ENCODE data around the gene CA11.
"Not testable (repeated sequence)": the region's sequence is repeated elsewhere in the genome, so short reads cannot be mapped to it uniquely, and the experiment has no call there.

Gene CA11

DNA sequence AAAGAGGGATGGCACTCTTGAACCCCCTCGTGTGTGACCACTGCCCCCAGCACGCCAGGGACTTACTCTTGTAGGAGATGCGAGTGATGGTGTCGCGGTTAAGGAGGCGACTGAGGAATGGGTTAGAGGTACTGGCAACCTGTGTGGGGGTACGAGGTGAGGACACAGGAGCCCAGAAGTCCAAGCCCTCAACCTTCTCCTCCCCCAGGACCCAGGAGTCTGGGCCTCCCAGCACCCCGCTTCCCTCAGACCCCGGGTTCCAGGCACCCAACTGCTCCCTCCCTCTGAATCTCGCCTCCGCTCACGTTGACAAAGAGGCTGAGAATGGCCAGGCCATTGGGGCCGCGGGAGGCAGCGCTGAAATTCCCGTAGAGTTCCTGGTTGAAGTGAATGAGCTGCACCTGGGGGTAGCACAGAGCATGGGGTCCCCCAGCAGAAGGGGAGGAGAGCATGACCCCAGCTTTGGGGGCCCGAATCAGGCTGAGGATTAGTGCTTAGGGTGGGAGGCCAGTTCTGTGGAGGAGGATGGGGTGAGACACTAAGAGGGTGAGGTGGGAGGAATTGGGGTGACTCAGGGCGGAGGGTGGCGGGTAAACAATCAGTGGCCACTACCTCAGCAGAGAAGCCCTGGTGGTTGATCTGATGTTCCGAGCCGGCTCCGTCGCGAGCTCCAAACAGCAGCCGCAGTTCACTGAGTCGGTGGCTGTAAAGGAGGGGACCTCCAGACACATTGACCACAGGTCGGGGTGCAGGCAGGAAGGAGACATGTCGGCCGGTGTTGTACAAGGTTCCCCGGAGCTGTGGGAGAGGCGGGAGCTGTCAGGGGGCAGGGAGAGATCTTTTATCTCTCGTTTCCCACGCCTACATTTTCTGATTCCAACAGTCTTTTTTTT, 6.3 kb downstream of the CA11 start:
- no peak for DNase-seq

DNA sequence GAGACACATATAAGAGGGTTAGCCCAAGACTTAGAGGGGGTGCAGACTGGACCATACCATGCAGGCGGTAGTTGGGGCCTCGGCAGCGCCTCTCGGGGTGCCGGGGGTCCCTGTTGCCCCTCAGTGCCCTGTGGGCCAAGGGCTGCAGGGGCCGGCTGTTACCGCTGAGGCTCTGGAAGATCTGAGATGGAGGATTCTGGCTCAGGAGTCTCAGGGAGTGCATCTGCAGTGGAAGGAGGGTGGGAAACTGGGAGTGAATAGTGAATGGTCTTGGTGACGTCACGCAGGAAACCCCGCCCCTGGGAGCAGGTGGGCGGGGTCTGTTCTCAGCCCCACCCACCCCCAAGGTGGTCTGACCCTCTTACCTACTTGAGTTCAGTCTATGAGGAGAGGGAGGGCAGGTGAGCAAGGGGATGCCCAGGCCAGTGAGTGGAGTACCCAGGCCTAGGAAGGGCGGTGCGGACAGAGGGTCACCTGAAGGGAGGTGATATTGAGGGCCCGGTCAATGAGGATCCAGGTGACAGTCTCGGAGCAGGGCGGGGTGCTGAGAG, 7.1 kb downstream of the CA11 start:
- DNase-seq: no peak

DNA sequence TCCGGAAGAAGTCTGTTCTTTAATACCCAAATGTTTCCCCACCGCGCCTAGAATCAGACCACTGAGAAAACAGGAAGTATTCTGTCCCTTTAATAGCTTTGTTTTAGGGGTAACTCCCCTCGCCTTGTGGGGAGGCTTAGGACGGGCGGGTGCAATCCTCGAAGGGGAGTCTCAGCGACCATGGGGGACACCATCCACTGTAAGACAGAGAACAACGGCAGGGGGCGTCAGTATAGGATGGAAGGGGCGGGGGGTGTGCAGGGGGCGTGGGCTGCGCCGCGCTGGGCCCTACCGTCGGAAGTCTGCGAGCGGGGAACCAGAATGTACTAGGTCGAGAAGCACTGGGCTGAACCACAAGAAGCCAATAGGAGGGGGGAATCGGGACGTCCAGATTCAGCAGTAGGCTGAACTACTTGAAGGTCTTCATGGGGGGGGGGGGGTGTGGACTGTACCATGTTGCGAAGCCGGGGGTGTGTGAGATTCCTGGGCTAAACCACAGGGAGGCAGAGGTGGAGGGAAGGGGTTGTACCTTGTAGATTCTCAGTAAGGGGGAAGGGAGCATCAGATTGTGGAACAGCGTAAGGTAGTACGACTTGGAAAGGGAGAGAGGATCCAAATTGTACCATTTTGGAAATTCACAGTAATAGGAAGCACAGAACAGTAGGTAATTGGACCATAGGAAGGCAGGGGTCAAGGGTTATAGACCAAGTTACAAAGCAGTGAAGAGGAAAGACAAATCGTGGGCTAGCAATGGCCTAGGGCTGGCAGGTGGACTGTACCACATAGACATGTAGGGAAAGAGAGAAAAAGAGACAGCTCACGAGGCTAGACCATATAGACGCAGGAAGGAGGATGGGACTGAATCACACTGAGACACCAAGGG, 7.8 kb downstream of the CA11 start:
- peak; percentile 86 for DNase-seq

DNA sequence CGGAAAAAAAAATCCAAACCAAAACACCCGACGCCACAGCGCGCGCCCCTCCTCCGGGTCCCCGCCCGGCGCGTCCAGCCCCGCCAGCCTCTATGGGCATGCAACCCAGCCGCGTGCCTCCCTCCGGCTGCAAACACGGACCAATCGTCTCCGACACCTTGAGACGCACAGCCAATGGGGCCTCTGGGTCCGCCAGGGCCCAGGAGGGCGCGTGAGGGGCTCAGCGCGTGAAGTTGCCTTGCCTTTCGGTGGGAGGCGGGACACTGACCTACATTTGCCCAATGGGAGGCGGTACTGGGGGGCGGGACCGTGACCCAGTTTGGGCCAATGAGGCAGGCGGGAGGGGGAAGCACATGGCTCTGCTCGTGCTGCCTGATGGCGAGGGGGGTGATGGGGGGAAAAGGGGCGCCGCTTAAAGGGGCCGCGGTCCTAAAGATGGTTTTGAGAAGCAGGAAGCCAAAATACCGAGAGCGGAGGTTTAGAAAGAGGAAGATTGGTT, 8.5 kb downstream of the CA11 start:
- peak; percentile 94 for DNase-seq

DNA sequence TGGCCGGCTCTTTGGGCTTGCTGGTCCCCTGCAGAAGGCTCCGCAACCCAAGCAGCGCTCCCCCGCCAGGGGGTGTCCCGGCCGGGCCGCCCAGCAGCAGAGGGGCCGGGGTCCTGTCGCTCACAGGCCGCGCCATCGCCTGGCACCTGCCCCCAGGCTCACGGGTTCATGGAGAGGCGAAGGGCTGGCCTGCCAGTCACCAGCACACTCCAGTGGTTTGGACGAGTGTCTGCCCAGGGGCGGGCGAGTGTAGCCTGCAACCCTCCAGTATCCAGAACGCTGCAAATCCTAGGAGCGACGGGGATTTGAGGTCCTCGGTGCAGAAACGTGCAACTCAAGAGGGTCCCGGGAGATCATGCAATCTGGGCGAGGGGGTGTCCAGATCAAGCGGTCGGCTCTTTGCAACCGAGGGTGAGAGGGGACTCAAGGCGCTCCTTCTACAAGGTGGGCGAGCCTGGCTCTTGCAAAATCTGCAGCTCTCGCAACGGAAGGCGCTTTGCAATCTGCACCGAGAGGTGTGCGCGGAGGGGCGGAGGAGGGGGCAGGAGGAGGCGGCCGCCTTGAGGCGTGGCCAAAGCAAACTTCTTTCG, 9.0 kb downstream of the CA11 start, which contains the start of gene DBP:
TSS of gene DBP (minus strand) at position 521 of the 590 bp plus-strand sequence. CDS start at position 136, 385 bp downstream.
- DNase-seq: peak; percentile 58

DNA sequence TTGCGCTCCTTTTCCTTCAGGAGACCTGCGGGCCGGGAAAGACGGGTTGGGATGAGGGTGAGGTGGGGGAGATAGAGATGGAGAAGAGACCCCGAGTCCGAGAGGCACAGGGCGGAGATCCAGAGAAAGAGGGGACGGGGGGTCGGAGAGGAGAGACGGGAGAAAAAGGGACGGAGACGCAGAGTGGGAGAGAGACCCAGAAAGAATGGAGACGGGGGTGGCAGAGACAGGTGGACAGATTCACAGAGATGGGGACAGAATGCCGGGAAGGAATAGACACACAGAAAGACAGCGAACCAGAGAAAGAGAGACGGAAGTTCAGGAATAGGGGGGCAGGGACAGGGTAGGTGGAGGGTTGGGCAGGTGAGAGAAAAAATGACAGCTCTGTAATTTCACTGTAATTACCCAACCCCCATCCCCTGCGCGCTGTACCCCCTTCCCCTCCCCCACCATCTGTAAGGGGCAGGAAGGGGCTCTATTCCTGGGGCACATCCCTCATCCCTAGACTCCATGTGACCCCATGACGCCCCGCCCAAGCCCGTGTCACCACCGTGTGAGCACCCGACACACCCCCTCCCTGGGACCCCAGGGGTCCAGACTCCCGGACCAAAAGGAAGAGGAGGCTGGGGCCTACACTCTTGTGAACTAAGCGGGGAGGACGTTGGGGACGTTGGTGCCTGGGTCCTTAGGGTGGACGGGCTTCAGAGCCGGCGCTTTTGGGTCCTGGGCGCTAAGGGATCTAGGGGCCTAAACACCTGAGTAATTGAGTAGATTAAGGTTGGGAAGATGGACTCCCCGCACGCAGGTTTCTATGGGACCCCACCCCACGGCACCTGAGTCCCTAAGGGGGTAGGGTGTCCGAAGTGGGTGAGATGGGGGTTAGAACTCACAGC, 9.8 kb downstream of the CA11 start:
- DNase-seq: peak; percentile 9

DNA sequence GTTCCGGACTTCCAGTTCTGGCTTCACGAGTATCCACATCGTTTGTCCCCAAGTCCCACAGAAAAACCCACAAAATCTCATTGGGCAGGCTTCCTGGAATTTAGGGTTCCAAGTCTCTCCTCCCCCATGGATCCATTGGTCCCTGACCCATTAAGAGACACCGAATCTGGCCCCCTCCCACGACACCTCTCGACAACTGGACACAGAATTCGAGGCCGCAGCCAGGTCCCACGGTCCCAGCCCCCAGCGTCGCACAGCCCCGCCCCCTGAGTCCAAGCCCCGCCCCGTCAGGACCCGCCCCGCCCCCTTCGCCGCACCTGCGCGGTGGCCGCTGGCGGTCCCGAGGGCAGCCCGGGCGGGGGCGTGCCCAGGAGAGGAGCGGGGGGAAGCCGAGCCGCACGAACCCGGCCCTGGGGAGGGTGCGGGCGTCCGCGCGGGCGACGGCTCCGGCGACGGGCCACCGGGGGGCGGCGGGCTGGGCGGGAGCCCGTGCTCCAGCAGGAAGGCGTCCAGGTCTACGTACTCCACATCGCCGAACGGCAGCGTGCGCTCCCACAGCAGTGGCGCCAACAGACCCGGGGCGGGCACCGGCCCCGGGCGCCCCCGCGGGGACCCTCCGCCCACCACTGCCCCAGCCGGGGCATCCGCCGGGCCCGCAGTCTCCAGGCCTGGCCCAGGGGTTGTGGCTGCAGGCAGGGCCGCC, 10.6 kb downstream of the CA11 start:
- DNase-seq: peak; percentile 58

DNA sequence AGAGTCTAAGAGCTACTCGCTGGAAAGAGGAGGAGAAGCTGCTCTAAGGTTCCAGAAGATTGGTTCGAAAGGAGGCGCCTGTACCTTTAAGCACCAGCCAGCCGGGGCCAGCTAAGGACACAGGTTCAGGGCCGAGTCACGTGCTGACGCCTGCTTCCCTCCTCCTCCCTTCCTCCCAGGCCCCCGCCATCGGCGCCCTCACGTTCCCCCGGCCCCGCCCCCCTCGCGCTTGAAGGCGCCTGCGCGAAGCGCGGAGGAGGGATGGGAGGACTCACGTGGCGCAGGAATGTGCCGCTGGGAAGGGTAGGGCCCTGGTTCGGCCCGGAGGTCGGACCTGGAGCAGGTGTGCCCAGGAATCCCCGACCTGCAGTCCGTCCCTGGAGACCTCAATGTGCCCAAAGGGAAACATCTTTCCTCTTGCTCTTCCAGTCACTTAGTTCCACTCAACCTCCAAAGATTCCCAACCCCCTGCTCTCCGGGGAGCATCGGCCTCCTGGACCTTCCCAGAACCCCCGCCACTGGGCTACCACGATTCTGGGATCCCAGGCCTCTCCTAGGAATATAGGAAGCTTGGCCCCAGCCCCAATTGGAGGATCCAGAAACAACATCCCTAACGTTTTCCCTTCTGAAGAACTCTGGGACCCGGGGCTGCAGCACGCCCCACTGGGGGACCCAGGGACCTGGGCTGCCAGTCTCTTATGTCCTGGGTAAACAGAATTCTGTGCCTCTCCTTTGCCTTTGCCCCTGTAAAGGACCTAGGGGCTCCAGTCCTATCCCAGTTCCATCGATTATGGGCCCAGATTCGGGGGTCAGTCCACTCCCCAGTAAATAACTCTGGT, 11.3 kb downstream of the CA11 start:
- peak; percentile 90 for DNase-seq

DNA sequence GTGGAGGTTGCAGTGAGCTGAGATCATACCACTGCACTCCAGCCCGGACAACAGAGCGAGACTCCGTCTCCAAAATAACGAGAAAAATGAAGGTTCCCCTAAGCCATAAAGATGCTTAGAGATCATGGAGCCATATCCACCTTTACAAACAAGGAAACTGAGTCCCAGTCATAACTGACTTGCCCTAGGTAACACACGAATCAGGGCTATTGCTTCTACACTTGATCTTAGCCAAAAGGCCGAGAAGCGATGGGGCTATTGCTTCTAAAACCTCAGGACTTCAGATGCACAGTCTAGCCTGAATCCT, 12.0 kb downstream of the CA11 start:
- DNase-seq: no peak

DNA sequence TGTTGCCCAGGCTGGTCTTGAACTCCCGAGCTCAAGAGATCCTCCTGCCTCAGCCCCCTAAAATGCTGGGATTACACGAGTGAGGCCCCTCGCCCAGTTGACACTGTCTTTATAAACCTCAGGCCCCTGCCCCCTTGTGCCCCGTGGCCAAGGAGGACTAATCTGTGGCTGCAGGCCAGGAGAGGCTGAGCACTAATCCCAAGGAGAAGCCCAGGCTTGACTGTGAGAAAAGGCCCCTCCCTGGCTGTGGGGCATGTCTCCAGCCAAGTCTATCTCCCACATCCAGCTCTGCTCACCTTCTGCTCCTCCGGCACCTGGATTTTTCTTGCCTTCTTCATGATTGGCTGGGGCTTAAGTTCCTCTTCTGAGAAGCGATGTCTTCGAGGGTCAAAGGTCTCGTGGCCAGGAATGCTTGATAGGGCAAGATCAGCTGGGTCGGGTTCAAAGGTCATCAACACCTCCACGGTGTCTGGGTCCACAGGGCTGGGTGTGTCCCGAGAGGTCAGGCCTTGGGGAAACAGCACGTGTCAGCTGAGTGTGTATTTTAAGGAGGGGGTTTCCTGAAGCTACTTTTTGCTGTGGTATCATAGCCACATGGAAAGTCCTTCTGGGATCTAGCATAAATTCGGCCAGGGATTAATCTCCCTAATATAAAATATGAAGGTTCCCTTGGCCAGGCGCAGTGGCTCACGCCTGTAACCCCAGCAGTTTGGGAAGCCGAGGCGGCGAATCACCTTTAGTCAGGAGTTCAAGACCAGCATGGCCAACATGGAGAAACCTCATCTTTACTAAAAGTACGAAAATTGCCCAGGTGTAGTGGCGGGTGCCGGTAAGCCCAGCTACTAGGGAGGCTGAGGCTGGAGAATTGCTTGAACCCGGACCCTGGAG, 12.6 kb downstream of the CA11 start:
- DNase-seq: no peak

DNA sequence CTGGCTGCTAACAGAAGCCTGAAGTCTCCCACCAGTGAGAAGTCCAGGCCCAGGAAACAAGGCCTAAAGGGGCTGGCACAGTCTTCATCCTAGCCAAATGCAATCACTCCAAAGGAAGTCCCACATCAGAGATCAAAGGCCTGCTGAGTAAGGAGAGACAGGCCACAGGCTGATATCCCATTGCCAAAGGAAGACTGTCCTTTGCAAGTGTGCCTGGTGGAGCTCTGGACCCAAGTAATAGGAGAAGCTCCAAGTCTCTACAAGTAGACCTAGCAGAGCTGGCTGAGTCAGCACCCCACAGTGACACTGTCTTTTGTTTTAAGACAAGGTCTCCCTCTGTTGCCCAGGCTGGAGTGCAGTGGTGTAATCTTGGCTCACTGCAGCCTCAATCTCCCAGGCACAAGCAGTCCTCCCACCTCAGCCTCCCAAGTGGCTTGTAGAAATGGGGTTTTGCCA, 13.3 kb downstream of the CA11 start:
- DNase-seq: no peak

DNA sequence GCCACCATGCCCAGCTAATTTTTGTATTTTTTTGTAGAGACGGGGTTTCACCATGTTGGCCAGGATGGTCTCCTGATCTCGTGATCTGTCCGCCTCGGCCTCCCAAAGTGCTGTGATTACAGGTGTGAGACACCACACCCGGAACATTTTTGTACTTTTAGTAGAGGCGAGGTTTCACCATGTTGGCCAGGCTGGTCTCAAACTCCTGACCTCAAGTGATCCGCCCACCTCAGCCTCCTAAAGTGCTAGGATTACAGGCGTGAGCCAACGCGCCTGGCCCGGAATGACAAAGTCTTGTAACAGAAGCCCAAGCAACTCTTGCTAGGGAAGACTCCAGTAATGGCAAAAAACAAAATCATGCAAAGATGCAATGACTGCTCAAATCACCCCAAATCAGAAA, 13.7 kb downstream of the CA11 start:
- not testable (repeated sequence) for DNase-seq

DNA sequence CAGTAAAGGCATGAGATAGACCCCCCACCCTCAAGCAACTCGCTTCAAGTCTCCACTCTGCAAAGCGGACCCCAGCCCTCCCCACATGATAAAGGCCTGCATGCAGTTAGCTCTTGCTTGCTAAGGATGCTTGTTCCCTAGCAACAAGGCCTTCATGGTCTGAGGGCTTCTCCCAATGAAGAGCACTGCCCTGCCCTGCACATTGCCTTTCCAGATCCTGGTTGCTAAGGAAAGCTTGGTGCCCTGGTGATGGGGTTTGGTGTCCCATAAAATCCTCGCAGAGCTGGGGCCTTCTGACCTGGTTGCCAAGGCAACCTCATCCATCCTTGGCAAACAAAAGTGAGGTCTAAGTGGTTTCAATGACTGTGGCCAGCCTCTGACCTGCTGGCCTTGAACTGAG, 14.8 kb downstream of the CA11 start:
- DNase-seq: no peak

DNA sequence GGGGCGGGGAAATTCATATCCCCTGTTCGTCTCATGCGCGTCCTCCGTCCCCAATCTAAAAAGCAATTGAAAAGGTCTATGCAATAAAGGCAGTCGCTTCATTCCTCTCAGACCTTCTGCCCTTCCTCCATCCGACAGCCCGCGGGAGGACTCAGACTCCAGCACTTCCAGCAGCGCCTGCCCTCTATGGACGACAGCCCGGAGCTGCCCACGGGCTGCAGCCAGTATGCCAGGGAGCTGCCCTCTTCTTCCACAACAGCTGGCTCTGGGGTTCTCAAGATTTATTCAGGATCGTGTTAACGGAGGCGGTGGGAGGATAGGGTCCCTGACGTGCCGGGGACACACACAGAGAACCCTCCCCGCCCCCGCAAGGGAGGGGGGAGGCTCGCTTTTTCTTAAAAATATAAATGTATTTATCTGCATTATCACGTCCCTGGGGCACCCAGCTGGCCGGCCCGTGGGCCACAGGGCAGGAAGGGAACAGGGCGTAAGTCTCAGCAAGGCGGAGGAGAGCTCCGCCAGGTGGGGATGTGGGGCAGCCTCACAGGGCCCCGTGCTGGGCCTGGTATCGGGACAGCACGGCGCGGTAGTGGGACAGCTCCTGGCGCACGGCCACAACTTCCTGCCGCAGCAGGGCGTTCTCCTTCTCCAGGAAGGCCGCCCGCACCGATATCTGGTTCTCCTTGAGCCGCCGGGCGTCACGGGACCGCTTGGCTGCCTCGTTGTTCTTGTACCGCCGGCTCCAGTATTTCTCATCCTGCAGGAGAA, 15.5 kb downstream of the CA11 start:
- DNase-seq: no peak

DNA sequence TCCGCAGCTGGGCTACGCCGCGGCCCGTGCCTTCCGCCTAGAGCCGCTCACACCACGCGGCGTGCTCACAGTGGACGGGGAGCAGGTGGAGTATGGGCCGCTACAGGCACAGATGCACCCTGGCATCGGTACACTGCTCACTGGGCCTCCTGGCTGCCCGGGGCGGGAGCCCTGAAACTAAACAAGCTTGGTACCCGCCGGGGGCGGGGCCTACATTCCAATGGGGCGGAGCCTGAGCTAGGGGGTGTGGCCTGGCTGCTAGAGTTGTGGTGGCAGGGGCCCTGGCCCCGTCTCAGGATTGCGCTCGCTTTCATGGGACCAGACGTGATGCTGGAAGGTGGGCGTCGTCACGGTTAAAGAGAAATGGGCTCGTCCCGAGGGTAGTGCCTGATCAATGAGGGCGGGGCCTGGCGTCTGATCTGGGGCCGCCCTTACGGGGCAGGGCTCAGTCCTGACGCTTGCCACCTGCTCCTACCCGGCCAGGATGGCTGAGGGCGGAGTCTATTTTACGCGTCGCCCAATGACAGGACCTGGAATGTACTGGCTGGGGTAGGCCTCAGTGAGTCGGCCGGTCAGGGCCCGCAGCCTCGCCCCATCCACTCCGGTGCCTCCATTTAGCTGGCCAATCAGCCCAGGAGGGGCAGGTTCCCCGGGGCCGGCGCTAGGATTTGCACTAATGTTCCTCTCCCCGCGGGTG, 16.2 kb downstream of the CA11 start:
- no peak for DNase-seq

DNA sequence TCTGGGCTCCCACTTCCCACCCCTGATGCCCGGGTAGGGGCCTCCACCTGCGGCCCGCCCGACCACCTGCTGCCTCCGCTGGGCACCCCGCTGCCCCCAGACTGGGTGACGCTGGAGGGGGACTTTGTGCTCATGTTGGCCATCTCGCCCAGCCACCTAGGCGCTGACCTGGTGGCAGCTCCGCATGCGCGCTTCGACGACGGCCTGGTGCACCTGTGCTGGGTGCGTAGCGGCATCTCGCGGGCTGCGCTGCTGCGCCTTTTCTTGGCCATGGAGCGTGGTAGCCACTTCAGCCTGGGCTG, 16.7 kb downstream of the CA11 start:
- DNase-seq: no peak

DNA sequence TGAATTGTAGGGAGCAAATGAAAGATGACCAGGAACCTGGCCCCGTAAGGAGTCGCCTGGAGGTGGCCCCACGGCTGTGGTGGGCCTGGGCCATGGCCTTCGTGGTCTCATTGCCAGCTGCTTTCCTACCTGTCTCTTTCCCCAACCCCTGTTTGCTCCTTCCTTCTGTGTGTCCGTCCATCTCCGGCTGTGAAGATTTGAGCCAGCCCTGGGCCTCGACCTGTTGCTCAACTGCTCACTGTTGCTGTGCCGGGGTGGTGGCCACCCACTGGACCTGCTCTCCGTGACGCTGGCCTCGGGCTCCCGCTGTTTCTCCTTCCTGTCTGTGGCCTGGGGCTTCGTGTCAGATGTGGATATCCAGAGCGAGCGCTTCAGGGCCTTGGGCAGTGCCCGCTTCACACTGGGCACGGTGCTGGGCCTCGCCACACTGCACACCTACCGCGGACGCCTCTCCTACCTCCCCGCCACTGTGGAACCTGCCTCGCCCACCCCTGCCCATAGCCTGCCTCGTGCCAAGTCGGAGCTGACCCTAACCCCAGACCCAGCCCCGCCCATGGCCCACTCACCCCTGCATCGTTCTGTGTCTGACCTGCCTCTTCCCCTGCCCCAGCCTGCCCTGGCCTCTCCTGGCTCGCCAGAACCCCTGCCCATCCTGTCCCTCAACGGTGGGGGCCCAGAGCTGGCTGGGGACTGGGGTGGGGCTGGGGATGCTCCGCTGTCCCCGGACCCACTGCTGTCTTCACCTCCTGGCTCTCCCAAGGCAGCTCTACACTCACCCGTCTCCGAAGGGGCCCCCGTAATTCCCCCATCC, 17.3 kb downstream of the CA11 start:
- no peak for DNase-seq
